Astrocyte of the cerebellum (primary cell): ENCODE measurements around the gene DENND5B.
"Not testable (repeated sequence)": the region's sequence is repeated elsewhere in the genome, so short reads cannot be mapped to it uniquely, and the experiment has no call there.

Experiments used
- DNase-seq: peaks from one replicate; pipeline ENCODE4 v3.0.0-alpha.2; 2011; ENCODE audit warnings: low read depth
- H3K4me3 ChIP-seq: 2 replicates; pipeline ENCODE4 v1.5.1; 2011; ENCODE audit warnings: mild to moderate bottlenecking, low read depth, low read length, moderate library complexity
- CTCF ChIP-seq: IDR thresholded peaks from 2 replicates; pipeline ENCODE4 v1.5.1; 2012; ENCODE audit warnings: low read length, low read depth, moderate library complexity, mild to moderate bottlenecking; ENCODE audit errors: missing control alignments
- in situ Hi-C: cut with HindIII; loops from 2 replicates; pipeline ENCODE4 v1.10.0; 2017; ENCODE audit warnings: low sequenced_read_pairs

DENND5B gene

DNA sequence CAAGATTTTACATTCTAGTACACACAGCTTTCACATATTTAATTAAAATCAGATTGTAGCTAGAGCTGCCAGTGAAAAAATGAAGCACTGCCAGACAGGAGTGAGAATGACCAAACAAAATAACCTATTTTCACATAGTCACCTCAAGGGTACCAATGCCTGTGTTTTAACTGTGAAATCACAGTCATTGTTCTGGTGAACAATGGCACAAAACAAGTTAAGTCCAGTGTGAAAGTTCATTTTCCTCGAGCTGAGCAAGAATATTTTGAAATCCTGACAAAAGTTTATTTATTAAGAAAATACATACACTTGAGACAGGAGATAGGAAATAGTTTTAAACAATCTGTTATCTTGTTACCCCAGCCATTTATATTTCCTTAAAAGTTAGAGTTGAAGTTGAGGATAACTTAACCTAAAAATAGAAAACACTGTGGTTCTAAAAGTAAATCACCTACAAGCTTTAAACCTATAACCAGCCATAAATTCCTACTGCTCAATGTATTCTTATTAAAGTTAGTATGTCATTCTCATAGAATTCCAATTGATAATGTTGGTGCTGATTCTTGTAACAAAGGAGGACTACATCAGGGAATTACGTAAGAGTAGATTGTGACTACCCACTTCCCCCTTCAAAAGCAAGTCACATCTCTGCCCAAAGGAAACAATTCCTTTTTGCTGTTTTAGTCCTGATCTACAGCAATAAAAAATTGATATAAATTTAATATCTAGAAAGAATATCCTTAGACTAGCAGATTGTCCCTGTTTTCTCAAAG lies 15.9 kb downstream of the DENND5B start:
- in situ Hi-C loops, result loop anchor here (25.0 kb wide), 1 partner anchor 88 kb away; no protein-coding TSS in a partner anchor

DNA sequence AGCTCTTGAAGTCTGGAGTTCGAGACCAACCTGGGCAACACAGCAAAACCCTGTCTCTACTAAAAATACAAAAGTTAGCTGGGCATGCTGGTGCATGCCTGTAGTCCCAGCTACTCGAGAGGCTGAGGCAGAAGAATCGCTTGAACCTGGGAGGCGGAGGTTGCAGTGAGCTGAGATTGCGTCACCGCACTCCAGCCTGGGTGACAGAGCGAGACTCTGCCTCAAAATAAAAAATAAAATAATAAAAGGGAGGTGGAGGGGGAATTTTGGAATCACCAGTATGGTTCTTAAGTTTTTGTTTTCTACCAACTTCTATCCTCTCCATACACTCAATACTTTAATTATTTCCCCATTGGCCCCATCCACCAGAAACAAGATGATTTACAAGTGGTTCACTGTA lies 16.6 kb downstream of the DENND5B start:
- H3K4me3 ChIP-seq, DNase-seq, in situ Hi-C loops: not testable (repeated sequence)

More for the DNA sequence above, 15.9 kb downstream of the DENND5B start:
- no peak for TF ChIP-seq CTCF
- no peak overlapping the region for H3K4me3 ChIP-seq
- DNase-seq, result no peak

- DNase-seq, result no peak
- TF ChIP-seq CTCF, result no peak
- no peak overlapping the region for H3K4me3 ChIP-seq
- in situ Hi-C loops, result no loop called here
Measured at GRCh38 chr12:31572900-31573600, 17.9 kb downstream of the DENND5B start.

- H3K4me3 ChIP-seq, result no peak overlapping the region
- no peak for TF ChIP-seq CTCF
- in situ Hi-C loops, result no loop called here
Measured at GRCh38 chr12:31570880-31571279, 20.1 kb downstream of the DENND5B start.

DNA sequence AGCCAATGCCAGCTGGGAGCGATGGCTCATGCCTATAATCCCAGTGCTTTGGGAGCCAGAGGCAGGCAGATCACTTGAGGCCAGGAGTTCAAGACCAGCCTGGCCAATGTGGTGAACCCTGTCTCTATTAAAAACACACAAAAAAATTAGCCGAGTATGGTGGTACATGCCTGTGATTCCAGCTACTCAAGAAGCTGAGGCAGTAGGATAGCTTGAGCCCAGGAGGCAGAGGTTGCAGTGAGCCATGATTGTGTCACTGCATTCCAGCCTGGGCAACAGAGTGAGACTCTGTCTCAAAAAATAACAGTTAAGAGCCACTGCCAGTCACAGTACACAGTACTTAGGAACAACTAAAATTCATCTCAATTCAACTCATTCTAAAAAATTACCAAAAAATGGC lies 21.4 kb downstream of the DENND5B start:
- in situ Hi-C loops, DNase-seq: not testable (repeated sequence)

More at GRCh38 chr12:31570880-31571279, 20.1 kb downstream of the DENND5B start:
- DNase-seq, result no peak

DNA sequence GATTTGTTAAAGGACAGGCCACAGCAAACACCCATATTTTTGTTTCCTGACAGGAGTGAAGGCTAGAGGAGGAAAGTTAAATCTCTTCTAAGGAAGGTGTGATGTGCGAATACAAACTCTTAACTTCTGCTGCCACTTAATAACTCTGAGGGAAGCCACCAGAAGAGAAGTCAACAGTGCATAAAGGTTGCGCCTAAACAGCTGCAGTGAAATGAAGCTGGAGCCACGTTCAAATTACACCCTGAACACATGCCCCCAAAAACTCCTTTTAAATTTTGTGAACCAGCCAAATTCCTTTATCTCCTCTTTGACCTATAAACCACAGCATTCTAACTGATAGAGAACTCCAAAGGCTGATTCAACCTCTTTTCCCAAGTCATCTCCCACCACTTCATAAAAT lies 22.4 kb downstream of the DENND5B start:
- H3K4me3 ChIP-seq, result no peak overlapping the region
- no peak for TF ChIP-seq CTCF
- in situ Hi-C loops, result no loop called here
- no peak for DNase-seq

More for the DNA sequence above, 21.4 kb downstream of the DENND5B start:
- not testable (repeated sequence) for H3K4me3 ChIP-seq

DNA sequence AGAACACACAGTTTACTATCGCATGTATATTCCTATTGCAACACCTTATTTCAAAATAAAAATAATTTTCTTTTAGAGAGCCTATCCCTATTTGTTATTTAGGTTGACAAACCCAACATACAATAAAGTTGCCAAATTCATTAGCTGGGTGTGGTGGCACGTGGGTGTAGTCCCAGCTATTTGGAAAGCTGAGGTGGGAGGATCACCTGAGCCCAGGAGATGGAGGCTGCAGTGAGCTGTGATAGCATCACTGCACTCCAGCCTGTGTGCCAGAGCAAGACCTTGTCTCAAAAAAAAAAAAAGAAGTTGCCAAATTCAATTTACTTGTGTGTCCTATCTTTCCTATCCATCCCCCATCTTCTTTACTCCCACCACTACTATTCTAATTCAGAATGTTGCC lies 23.9 kb downstream of the DENND5B start:
- DNase-seq, result no peak
- TF ChIP-seq CTCF, result no peak
- in situ Hi-C loops, result no loop called here
- no peak overlapping the region for H3K4me3 ChIP-seq
